ENCODE results near the gene DACH2.

GRCh38 chrX:86237482-86237881, 89.2 kb downstream of the DACH2 start:
- TF ChIP-seq POLR2A (IDR thresholded peaks at IDR 0.05), result no peak
- TF ChIP-seq, protein P1, sequence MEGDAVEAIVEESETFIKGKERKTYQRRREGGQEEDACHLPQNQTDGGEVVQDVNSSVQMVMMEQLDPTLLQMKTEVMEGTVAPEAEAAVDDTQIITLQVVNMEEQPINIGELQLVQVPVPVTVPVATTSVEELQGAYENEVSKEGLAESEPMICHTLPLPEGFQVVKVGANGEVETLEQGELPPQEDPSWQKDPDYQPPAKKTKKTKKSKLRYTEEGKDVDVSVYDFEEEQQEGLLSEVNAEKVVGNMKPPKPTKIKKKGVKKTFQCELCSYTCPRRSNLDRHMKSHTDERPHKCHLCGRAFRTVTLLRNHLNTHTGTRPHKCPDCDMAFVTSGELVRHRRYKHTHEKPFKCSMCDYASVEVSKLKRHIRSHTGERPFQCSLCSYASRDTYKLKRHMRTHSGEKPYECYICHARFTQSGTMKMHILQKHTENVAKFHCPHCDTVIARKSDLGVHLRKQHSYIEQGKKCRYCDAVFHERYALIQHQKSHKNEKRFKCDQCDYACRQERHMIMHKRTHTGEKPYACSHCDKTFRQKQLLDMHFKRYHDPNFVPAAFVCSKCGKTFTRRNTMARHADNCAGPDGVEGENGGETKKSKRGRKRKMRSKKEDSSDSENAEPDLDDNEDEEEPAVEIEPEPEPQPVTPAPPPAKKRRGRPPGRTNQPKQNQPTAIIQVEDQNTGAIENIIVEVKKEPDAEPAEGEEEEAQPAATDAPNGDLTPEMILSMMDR (IDR thresholded peaks at IDR 0.05 in 8 of 11, conservative IDR thresholded peaks at IDR 0.05 in 3 of 11), result no peak

Measured in spleen (tissue), 7 donors.